Calu3 (cell line): ENCODE measurements around the gene CNPY1. TPM values are rescaled to one million over a fixed set of nuclear protein-coding genes. Genes with fewer than 3 reads are reported as not detected.

Experiments
- BruUV-seq: library from RNA; stranded (reverse); fragments of 400-500 nt; replicated peaks from 2 replicates; lab custom pipeline; 2021; lab: Mats Ljungman, UMichigan
- CTCF ChIA-PET: fragments of 300-600 bp; sonication (Branson Sonifier 250); formaldehyde crosslinking; loops from one replicate; lab custom pipeline; 2022; ENCODE audit warnings: antibody characterized with exemption; lab: Charles Lee
- DNase-seq: peaks from one replicate; pipeline ENCODE4 v3.0.0; 2022
- H3K27ac Mint-ChIP-seq: one replicate; pipeline ENCODE4 v1.8.0; 2022; ENCODE audit warnings: mixed read lengths; ENCODE audit not compliant: unreplicated experiment
- H3K27me3 Mint-ChIP-seq: one replicate; pipeline ENCODE4 v1.8.0; 2022; ENCODE audit warnings: mixed read lengths; ENCODE audit not compliant: unreplicated experiment
- H3K36me3 Mint-ChIP-seq: one replicate; pipeline ENCODE4 v1.8.0; 2022; ENCODE audit warnings: mild to moderate bottlenecking, moderate library complexity, mixed read lengths; ENCODE audit not compliant: insufficient read depth, unreplicated experiment
- H3K4me1 Mint-ChIP-seq: one replicate; pipeline ENCODE4 v1.8.0; 2022; ENCODE audit warnings: mild to moderate bottlenecking, low read depth, mixed read lengths; ENCODE audit not compliant: unreplicated experiment
- H3K4me3 Mint-ChIP-seq: one replicate; pipeline ENCODE4 v1.8.0; 2022; ENCODE audit warnings: mild to moderate bottlenecking, low read depth, moderate library complexity, mixed read lengths; ENCODE audit not compliant: unreplicated experiment
- H3K9me3 Mint-ChIP-seq: one replicate; pipeline ENCODE4 v1.8.0; 2022; ENCODE audit warnings: low read depth, mixed read lengths; ENCODE audit not compliant: unreplicated experiment
- intact Hi-C: fragments of 100-400 bp; cut with micrococcal nuclease; formaldehyde crosslinking; loops from one replicate; pipeline ENCODE4 v1.10.0; 2022; ENCODE audit not compliant: unreplicated experiment
- total RNA-seq: library from RNA; stranded (reverse); gene quantifications from 2 replicates; pipeline ENCODE4 v1.2.3, GENCODE V29; 2022
- TF ChIP-seq, protein P1 (sequence below): fragments of 200-600 bp; IDR thresholded peaks from one replicate; pipeline ENCODE4 v1.8.0; 2022; ENCODE audit warnings: antibody characterized with exemption; ENCODE audit not compliant: unreplicated experiment

CNPY1 gene
- total RNA-seq, 1 experiment from 2014 or later: not detected

- Mint-ChIP-seq H3K27me3 (peaks cover 95% of the 10 kb centered on the region), H3K4me3 (peak overlapping the region; percentile 48), H3K36me3 (no peaks in the 10 kb centered on the region), H3K4me1 (peaks cover 13% of the 10 kb centered on the region), H3K27ac (no peak overlapping the region), H3K9me3 (no peaks in the 10 kb centered on the region)
- intact Hi-C loops: loop anchor here (5.0 kb wide), 1 partner anchor 122 kb away; no protein-coding TSS in a partner anchor
- TF ChIP-seq, protein P1, sequence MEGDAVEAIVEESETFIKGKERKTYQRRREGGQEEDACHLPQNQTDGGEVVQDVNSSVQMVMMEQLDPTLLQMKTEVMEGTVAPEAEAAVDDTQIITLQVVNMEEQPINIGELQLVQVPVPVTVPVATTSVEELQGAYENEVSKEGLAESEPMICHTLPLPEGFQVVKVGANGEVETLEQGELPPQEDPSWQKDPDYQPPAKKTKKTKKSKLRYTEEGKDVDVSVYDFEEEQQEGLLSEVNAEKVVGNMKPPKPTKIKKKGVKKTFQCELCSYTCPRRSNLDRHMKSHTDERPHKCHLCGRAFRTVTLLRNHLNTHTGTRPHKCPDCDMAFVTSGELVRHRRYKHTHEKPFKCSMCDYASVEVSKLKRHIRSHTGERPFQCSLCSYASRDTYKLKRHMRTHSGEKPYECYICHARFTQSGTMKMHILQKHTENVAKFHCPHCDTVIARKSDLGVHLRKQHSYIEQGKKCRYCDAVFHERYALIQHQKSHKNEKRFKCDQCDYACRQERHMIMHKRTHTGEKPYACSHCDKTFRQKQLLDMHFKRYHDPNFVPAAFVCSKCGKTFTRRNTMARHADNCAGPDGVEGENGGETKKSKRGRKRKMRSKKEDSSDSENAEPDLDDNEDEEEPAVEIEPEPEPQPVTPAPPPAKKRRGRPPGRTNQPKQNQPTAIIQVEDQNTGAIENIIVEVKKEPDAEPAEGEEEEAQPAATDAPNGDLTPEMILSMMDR: peak; percentile 80
- CTCF ChIA-PET: no interaction called here
- DNase-seq: peak; percentile 54
- no TSS peak for BruUV-seq
These were observed 12.3 kb downstream of the CNPY1 start for GRCh38 chr7:155533827-155534690.

DNA sequence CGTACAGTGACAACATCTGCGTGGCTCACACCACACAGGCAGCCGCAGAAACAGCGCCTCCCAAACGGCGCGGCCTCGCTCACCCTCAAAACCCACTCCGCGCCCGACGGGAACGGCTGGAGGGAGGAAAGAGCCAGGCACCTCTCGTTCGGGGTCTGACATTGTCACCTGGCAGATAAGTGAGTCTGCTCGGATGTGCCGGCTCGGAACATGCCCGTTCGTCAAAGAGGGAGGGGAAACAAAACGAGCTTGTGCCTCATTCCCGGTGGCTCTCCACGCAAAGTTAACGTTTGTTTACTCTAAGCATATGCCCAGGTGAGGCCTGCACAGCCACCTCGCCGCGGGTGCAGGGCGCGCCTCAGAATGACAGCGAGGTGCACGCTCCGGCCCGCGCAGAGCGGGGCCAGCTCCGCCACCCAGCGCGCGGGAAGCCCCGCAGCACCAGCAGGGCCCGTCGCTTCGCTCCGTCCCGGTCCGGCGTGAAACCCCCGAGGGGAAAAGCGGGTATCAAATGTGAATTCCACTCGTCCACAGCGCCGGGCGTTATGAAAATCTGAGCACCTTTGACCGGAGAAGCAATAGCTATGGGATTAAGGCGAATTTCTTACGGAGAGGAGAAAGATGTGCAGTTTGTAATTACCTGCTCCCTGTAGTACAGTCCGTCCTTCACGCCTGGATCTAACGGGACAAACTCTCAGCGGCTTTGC lies 13.1 kb downstream of the CNPY1 start:
- BruUV-seq: no TSS peak
- CTCF ChIA-PET: no interaction called here
- no peak overlapping the region for H3K27ac Mint-ChIP-seq
- TF ChIP-seq, protein P1: no peak
- H3K27me3 Mint-ChIP-seq: peaks cover 95% of the 10 kb centered on the region
- H3K4me1 Mint-ChIP-seq: peaks cover 13% of the 10 kb centered on the region
- intact Hi-C loops: loop anchor here (5.0 kb wide), 1 partner anchor 121 kb away; no protein-coding TSS in a partner anchor
- no peak for DNase-seq
- H3K4me3 Mint-ChIP-seq: peak overlapping the region; percentile 48
- no peaks in the 10 kb centered on the region for H3K9me3 Mint-ChIP-seq
- H3K36me3 Mint-ChIP-seq: no peaks in the 10 kb centered on the region

GRCh38 chr7:155532792-155533119 lies 13.6 kb downstream of the CNPY1 start:
- H3K27ac Mint-ChIP-seq: no peak overlapping the region
- intact Hi-C loops: loop anchor here (5.0 kb wide), 1 partner anchor 120 kb away; no protein-coding TSS in a partner anchor
- H3K4me3 Mint-ChIP-seq: peak overlapping the region; percentile 48
- CTCF ChIA-PET: no interaction called here
- BruUV-seq: no TSS peak
- peaks cover 13% of the 10 kb centered on the region for H3K4me1 Mint-ChIP-seq
- DNase-seq: no peak
- TF ChIP-seq, protein P1: no peak
- no peaks in the 10 kb centered on the region for H3K36me3 Mint-ChIP-seq
- H3K27me3 Mint-ChIP-seq: peaks cover 94% of the 10 kb centered on the region
- no peaks in the 10 kb centered on the region for H3K9me3 Mint-ChIP-seq

GRCh38 chr7:155531681-155532080 lies 14.7 kb downstream of the CNPY1 start:
- intact Hi-C loops: loop anchor here (5.0 kb wide), 1 partner anchor 119 kb away; no protein-coding TSS in a partner anchor
- TF ChIP-seq, protein P1: no peak
- CTCF ChIA-PET: no interaction called here

More at GRCh38 chr7:155531681-155532080, 14.7 kb downstream of the CNPY1 start:
- H3K27me3 Mint-ChIP-seq: peaks cover 93% of the 10 kb centered on the region
- H3K4me3 Mint-ChIP-seq: no peak overlapping the region
- H3K27ac Mint-ChIP-seq: no peak overlapping the region
- BruUV-seq: no TSS peak
- no peaks in the 10 kb centered on the region for H3K9me3 Mint-ChIP-seq
- DNase-seq: no peak
- no peaks in the 10 kb centered on the region for H3K36me3 Mint-ChIP-seq
- peaks cover 13% of the 10 kb centered on the region for H3K4me1 Mint-ChIP-seq
